ENCODE data around the gene MYL6. TPM values are rescaled to one million over a fixed set of nuclear protein-coding genes. Genes with fewer than 3 reads are reported as not detected.
A peak's percentile ranks its signal among the peaks of the same experiment; 100 is the strongest.

Gene MYL6
- total RNA-seq, 1 donor from 2014 or later, result 792 TPM

DNA sequence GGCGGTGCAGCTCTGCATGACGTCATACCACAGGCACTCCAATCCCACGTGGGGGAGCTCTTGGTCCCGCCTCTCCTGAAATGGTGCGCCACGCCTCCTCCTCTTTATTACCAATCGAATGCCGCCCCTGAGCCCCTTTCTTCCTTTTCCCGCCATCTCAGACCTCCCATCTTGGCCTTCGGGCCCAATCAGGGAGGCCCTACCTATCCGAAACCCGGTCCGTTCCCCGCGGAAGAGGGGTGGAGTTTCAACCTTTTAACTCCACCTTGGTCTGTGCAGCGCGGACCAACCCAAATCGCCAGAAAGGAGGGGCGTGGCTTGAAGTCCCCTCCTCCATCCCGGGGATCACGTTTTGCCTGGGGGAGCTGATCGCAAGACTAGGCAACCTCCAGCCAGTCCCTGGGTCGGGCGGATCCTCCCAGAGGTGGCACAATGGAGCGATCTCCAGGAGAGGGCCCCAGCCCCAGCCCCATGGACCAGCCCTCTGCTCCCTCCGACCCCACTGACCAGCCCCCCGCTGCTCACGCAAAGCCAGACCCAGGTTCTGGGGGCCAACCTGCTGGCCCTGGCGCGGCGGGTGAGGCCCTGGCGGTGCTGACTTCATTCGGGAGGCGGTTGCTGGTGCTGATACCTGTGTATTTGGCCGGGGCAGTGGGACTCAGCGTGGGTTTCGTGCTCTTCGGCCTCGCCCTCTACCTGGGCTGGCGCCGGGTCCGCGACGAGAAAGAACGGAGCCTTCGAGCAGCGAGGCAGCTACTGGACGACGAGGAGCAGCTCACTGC is 30.1 kb upstream of the MYL6 start, which contains the start of gene ESYT1:
TSS of gene ESYT1 (plus strand) at position 380 of the 782 bp plus-strand sequence. CDS start at position 433, 53 bp downstream.
- peak; percentile 99 for DNase-seq (ENCODE audit: low spot score)
- intact Hi-C loops (cut with DNase I), result loop anchor here (2.0 to 10.0 kb wide), 3 partner anchors 25 to 337 kb away; partner anchors contain the start of genes MYL6, MYL6B and SPRYD4

DNA sequence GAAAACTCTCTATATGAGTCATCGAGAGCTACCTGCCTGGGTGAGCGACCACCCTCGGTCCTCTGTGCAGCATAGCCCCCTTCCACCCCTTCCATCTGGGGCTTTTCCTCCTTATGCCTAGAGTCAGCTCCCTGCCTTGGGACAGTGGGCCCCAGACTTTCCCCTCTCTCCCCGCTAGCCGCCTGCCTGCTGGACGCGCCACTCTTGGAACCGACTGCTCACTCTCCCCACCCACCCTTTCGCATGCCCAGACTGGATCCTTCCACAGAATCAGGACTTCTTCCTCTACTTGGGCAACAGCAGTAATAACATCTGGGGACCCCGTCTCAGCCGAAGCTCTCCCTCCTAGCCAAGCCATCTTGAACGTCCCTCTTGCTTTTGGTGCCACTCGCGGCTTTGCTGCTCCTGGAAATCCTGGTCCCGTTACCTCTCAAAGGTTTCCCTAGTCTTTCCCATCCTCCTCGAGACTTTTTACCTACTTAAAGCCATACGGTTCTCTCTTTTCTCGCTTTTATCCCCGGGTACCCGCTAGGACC is 29.4 kb upstream of the MYL6 start:
- intact Hi-C loops (cut with DNase I), result loop anchor here (2.0 to 10.0 kb wide), 2 partner anchors 24 to 336 kb away; partner anchors contain the start of genes MYL6B and SPRYD4
- no peak for DNase-seq (ENCODE audit: low spot score)

DNA sequence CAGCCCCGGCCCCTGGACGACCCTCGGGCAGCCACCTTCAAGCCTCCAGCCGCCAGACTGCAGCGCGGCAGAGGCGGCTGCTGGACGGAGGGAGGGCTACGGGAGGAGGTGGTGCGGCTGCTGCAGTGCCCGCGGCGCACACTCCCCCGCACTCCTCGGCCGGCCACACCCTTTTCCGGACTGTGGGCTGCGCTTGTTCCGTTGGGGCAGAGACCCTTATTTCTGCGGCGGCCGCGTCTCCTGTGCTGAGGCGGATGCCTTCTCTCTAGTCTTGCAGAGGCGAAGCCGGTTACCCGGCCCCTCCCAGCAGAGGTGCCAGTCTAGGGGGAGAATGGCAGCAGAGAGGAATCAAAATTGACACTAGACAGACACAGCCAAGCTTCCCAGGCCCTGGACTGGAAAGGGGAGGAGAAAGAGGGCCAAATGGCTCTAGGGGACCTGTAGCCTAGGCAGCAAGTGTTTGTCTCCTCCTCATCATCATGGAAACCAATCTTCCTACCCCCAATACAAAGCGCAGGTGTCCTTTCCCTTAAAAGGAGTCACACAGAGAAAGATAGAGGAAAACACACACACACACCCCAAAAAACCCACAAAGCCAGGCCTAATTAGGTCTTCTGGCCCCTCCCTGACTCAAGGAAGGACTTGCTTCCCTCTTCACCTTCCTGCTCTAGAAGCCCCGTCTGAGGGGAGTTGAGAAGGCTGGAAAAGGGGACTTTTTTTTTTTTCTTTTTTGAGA is 28.8 kb upstream of the MYL6 start:
- intact Hi-C loops (cut with DNase I), result loop anchor here (2.0 to 10.0 kb wide), 2 partner anchors 23 to 335 kb away; partner anchors contain the start of genes MYL6B and SPRYD4
- peak; percentile 84 for DNase-seq (ENCODE audit: low spot score)

DNA sequence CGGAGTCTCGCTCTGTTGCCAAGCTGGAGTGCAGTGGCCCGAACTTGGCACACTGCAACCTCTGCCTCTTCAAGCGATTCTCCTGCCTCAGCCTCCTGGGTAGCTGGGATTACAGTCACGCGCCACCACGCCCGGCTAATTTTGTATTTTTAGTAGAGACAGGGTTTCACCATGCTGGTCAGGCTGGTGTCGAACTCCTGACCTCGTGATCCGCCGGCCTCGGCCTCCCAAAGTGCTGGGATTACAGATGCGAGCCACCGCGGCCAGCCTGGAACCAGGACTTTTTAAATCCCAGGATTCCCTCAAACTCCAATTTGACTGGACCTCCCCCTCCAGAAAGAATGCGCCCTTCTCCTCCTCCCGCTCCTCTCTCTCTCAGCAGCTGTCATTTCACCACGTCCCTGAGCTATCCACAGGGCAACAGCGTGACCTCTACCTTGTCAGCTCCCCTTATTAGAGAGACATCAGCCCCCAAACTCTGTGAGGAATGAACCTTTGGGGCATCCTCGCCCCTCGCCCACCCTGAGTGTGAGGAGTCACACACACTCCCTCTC is 28.1 kb upstream of the MYL6 start:
- intact Hi-C loops (cut with DNase I), result loop anchor here (2.0 to 10.0 kb wide), 2 partner anchors 23 to 335 kb away; partner anchors contain the start of genes MYL6B and SPRYD4
- DNase-seq (ENCODE audit: low spot score), result no peak

DNA sequence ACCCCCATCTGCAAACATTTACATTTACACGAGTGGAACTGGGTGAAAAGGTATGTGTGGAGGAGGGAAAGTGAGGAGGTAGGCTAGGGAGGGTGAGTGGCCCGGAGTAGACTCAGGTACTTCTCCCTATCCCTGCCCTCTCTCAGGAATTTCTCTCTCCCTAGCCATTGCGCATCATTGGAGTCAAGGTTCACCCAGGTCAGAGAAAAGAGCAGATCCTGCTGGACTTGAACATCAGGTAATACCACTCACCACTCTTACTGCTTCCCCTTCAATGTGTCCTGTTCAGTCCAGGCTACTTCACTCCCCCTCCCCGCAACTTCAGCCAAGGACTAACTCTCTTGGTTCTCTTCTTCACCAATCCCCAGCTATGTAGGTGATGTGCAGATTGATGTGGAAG is 27.3 kb upstream of the MYL6 start:
- no peak for DNase-seq (ENCODE audit: low spot score)
- intact Hi-C loops (cut with DNase I), result no loop called here

GRCh38 chr12:56134897-56135296 is 23.3 kb upstream of the MYL6 start:
- intact Hi-C loops (cut with DNase I), result no loop called here
- peak; percentile 3 for DNase-seq (ENCODE audit: low spot score)

DNA sequence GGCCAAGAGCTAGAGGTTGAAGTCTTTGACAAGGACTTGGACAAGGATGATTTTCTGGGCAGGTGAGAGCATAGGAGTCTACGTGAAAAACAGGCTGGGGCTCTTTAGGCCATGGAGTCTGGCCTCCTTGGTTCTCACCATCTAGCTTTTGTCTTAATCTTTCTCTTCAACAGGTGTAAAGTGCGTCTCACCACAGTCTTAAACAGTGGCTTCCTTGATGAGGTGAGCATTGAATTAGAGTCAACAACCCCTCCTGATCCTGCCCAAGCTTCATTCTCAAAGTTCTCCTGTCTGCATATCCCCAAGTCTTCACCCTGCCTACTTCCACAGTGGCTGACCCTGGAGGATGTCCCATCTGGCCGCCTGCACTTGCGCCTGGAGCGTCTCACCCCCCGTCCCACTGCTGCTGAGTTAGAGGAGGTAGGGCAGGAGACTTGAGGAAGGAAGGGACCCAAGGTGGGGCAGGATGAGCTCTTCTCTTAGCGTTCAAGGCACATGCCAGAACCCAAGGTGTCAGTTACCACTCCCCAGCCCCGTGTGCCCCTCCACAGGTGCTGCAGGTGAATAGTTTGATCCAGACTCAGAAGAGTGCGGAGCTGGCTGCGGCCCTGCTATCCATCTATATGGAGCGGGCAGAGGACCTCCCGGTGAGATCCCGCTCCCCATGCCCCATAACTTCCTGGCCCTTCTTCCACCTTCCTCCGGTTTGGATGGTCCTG is 20.1 kb upstream of the MYL6 start:
- DNase-seq (ENCODE audit: low spot score), result peak; percentile 35
- intact Hi-C loops (cut with DNase I), result no loop called here

DNA sequence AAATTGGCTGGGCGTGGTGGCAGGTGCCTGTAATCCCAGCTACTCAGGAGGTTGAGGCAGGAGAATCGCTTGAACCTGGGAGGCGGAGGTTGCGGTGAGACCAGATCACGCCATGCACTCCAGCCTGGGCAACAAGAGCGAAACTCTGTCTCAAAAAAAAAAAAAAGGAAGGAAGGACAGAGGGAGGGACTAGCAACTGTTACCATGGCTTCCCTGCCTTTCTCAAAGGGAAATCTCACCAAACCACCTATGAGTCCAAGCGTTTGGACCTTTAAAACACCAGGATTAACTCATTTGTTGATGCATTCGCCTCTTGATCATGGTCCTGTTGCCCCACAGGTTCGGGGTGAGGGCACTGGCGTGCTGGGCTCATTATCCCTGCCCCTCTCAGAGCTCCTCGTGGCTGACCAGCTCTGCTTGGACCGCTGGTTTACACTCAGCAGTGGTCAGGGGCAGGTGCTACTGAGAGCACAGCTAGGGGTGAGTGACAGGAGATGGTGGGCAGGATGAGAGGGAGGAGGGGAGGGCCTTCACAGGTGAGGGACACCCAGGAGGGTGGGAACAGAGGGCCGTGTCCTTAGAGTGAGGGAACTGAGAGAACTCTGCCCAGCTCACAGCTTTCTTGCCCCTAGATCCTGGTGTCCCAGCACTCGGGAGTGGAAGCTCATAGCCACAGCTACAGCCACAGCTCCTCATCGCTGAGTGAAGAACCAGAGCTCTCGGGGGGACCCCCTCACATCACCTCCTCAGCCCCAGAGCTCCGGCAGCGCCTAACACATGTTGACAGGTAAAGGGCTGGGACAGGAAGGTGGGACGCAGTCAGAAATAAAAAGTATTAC is 16.0 kb upstream of the MYL6 start:
- no peak for DNase-seq (ENCODE audit: low spot score)
- intact Hi-C loops (cut with DNase I), result no loop called here

DNA sequence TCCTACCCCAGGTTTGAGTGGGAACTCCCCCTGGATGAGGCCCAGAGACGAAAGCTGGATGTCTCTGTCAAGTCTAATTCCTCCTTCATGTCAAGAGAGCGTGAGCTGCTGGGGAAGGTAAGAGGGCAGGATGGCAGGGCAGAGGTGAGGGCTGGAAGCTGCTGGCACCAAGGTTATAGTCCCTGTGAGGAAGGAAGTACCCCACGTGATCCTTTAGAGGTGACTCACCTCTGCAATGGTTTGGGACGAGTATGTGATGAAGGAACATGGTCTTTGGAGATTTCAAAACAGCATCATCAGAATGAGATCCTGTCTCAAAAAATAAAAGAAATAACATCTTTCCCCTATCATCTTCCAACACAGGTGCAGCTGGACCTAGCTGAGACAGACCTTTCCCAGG is 14.9 kb upstream of the MYL6 start:
- DNase-seq (ENCODE audit: low spot score), result no peak
- intact Hi-C loops (cut with DNase I), result no loop called here

- intact Hi-C loops (cut with DNase I), result no loop called here
- no peak for DNase-seq (ENCODE audit: low spot score)
Observed at GRCh38 chr12:56143870-56144269, 14.3 kb upstream of the MYL6 start.

GRCh38 chr12:56145217-56145616 is 12.9 kb upstream of the MYL6 start:
- intact Hi-C loops (cut with DNase I), result no loop called here
- no peak for DNase-seq (ENCODE audit: low spot score)

- intact Hi-C loops (cut with DNase I), result no loop called here
- no peak for DNase-seq (ENCODE audit: low spot score)
Observed at GRCh38 chr12:56146492-56147460, 11.4 kb upstream of the MYL6 start.

- DNase-seq (ENCODE audit: low spot score), result no peak
- intact Hi-C loops (cut with DNase I), result no loop called here
Observed at GRCh38 chr12:56150563-56150962, 7.6 kb upstream of the MYL6 start.

DNA sequence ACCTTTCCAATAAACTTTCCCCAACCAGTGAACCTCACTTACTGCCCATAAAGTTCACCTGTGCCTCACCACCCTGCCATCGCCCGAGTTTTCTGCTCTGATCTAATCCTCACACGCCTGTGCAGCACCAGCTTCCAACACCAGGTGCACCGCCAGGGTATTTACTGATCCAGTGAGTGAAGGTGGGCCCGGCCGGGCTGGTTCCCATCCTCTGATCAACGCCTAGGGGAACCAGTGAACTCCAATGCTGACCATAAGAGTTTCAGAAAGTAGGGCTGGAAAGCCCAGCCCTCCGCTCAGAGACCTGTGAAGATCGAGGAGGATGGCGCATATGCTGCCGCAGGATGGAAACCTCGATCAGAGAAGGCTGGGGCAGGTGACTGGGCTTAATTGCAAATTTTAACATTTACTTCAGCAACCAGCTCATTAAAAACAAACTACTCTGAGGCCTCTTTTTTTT is 6.5 kb upstream of the MYL6 start:
- no peak for DNase-seq (ENCODE audit: low spot score)
- intact Hi-C loops (cut with DNase I), result loop anchor here (2.0 kb wide), 1 partner anchor 23 kb away; the partner anchor contains the start of gene ESYT1

DNA sequence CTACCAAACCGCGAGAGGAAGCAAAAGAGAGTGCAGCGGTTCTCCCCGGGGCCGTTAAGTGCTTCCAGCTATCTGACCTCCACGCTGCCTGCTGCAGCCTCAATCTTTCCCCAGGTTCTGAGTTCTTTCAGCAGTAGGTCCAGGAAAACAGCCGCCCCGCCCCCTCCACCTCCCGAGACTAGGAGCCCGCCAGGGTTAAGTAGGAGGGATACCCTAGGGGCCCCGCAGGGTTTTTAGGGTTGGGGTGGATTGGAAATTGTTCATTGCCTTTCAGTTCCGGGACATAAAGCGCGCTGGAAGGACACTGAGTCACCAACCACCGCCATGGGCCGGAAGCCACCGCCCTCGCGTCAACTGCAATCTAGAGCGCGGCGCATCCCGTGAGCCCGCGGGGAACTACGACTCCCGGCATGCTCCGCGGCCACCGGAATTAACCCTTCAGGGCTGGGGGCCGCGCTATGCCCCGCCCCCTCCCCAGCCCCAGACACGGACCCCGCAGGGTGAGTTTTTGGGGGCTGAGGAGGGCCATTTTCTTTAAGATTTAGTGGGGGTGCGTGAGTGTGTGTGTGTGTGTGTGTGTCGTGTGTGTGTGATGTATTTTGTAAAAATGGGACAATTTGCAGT is 5.9 kb upstream of the MYL6 start, which contains the start of gene MYL6B:
TSS of gene MYL6B (plus strand) at position 456 of the 624 bp plus-strand sequence. CDS start 1,332 bp downstream, outside the sequence.
- intact Hi-C loops (cut with DNase I), result loop anchor here (2.0 kb wide), 1 partner anchor 23 kb away; the partner anchor contains the start of gene ESYT1
- peak; percentile 96 for DNase-seq (ENCODE audit: low spot score)

Measured in cardiac septum (tissue), 1 donor.